DND-41 (cell line): ENCODE data around the gene MITF.

Source experiments
- CTCF ChIP-seq: IDR thresholded peaks from 2 replicates; pipeline ENCODE4 v1.5.1; 2012; ENCODE audit warnings: borderline replicate concordance, low read length, moderate library complexity, mild to moderate bottlenecking; ENCODE audit not compliant: poor library complexity, severe bottlenecking; ENCODE audit errors: extremely low read depth
- EZH2 ChIP-seq: IDR thresholded peaks from 3 replicates; pipeline ENCODE4 v1.6.1; 2012; ENCODE audit warnings: borderline replicate concordance, low read depth, mild to moderate bottlenecking, moderate library complexity, low read length, inconsistent platforms; ENCODE audit not compliant: severe bottlenecking

- TF ChIP-seq CTCF, result no peak
- no peak for TF ChIP-seq EZH2
Measured at GRCh38 chr3:69915726-69916125, 176.5 kb downstream of the MITF start.
